GM12874 (cell line): Measurements from ENCODE around the gene DCTN1.

Experiments
- CTCF ChIP-seq: IDR thresholded peaks from 2 replicates; pipeline ENCODE4 v1.5.1; 2011; ENCODE audit warnings: low read depth, mild to moderate bottlenecking, control low read depth, low read length, moderate library complexity; ENCODE audit not compliant: insufficient read depth

The DCTN1 gene

GRCh38 chr2:74390606-74391005 is 10.5 kb upstream of the DCTN1 start:
- TF ChIP-seq CTCF: no peak

GRCh38 chr2:74387346-74387745 is 7.2 kb upstream of the DCTN1 start:
- TF ChIP-seq CTCF: no peak

DNA sequence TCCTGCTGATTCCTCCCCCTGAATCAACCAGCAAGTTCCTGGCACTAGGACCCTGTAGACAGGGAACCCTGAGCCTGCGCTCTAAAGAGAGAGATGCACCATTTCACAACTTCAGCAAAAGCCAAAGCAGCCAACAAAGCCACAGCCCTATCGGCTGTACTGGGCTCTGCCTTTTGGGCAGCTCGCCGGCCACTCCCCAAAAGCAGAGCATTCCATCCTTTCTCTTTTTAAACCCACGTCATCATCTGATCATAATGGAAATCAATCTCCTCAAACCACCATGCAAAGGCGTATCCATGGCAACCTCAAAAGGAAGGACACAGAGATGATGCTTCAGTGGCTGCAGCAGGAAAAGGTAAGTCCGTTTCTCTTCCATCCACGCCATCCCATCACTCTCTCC is 5.3 kb upstream of the DCTN1 start:
- no peak for TF ChIP-seq CTCF

DNA sequence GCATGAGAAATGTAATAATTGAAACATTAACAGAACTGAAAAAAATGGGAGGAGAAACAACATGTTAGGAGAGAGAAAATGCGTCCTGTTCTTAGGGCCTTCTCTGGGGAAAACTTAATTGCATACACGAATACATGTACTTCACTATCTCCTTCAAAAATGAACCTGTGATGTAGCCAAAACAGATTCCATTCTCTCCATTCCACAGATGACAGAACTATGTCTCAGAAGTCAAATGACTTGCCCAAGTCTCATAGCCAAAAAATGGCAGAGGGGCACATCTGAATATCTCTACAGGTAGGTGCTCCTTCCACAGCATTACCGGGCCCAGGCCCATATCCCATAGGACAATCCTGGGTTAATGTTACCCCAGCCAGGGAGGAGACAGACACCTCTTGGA is 3.9 kb upstream of the DCTN1 start:
- TF ChIP-seq CTCF: no peak

- no peak for TF ChIP-seq CTCF
Measured at GRCh38 chr2:74383254-74383653, 3.1 kb upstream of the DCTN1 start.

DNA sequence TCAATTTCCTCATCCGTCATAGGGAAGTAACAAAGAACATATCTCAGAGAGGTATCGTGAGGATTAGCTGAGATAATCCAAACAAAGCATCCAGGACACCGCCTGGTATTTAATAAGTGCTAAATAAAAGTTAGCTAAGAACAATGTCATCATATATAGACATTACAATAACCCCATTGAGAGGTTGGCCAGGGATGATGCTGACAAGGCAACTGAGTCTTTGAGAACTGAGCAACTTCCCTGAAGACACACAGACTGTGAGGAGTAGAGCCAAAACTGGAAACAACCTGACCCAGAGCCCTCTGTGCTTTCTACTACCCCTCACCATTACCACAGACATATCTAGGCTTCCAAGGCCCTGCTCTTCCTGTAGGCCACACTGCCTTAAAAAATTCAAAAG is 1.6 kb upstream of the DCTN1 start:
- no peak for TF ChIP-seq CTCF

DNA sequence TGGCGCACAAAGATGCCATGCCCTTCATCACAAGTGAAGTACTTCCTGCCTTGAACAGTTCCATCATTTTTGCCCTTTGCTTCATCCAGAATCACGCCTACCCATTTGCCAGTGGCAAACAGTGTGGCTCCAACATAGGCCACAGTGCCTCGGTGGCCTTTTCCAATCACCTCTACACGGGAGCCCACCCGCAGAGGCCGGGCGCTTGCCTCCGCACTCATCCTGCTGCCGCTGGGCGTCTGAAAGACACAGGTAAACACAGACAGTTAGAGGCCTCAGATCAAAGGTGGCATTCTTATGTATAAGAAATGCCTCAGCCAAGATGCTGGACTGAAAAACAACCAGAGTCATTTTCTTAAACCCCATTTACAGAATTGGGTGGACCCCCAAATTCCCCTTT is 2.1 kb downstream of the DCTN1 start:
- no peak for TF ChIP-seq CTCF

DNA sequence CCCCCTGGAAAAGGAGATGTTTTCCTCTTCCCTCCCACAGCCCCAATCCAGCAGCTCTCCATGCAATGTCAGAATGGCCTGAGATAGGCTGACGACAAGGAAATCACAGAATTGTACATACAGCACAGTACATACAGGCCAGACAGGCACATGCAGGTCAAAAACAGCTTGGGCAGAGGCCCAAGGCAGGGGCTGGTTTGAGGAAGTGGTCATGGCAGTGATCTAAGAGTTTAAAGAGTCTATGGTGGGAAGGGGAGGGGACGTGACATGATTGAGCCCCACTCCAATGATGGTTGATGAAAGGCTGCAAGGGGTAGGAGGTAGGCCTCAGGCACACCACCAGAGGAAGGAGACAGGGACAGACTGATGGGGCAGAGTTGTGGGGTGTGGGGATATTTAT is 4.3 kb downstream of the DCTN1 start:
- TF ChIP-seq CTCF: no peak
